GM12892 (cell line): ENCODE results near the gene DISP1.

Experiments used
- POLR2A ChIP-seq: IDR thresholded peaks from 2 replicates; pipeline ENCODE4 v1.6.1; 2011; ENCODE audit warnings: low read depth, low read length, control low read depth
- POLR2AphosphoS5 ChIP-seq: IDR thresholded peaks from 2 replicates; pipeline ENCODE4 v1.6.1; 2011; ENCODE audit warnings: low read depth, low read length, control low read depth
- TAF1 ChIP-seq: IDR thresholded peaks from 2 replicates; pipeline ENCODE4 v1.6.1; 2011; ENCODE audit warnings: low read depth, mild to moderate bottlenecking, control low read depth, low read length, borderline replicate concordance

- TF ChIP-seq POLR2A = no peak
- TF ChIP-seq POLR2AphosphoS5 = no peak
- TF ChIP-seq TAF1 = no peak
Observed at GRCh38 chr1:222788402-222789156, 26.3 kb upstream of the DISP1 start.
